GM18505 (cell line): ENCODE data around the gene GEMIN4.
A peak's percentile ranks its signal among the peaks of the same experiment; 100 is the strongest.
"Not testable (repeated sequence)": the region's sequence is repeated elsewhere in the genome, so short reads cannot be mapped to it uniquely, and the experiment has no call there.

Source experiments
- ATAC-seq: cut with Tn5 transposase; IDR thresholded peaks from one replicate; pipeline ENCODE4 v1.9.1; 2021; ENCODE audit not compliant: unreplicated experiment
- POLR2A ChIP-seq: IDR thresholded peaks from 4 replicates; pipeline ENCODE4 v1.6.1; 2011; ENCODE audit warnings: borderline replicate concordance; ENCODE audit not compliant: insufficient read depth, insufficient read length; ENCODE audit errors: extremely low read depth

The GEMIN4 gene

GRCh38 chr17:752002-752619 is at the start of gene GEMIN4:
Gene GEMIN4 (minus strand): TSS chr17:752264. CDS start chr17:752142, 122 bp downstream.
- peak; percentile 76 for ATAC-seq
- TF ChIP-seq POLR2A = peak; percentile 76

GRCh38 chr17:801660-802059 is 49.6 kb upstream of the GEMIN4 start:
- no peak for TF ChIP-seq POLR2A
- no peak for ATAC-seq

- ATAC-seq = no peak
- TF ChIP-seq POLR2A = no peak
Measured at GRCh38 chr17:800446-801242, 48.6 kb upstream of the GEMIN4 start.

- ATAC-seq = no peak
- TF ChIP-seq POLR2A = no peak
Measured at GRCh38 chr17:799261-799660, 47.2 kb upstream of the GEMIN4 start.

- ATAC-seq = no peak
- no peak for TF ChIP-seq POLR2A
Measured at GRCh38 chr17:798246-798645, 46.2 kb upstream of the GEMIN4 start.

- no peak for ATAC-seq
- TF ChIP-seq POLR2A = no peak
Measured at GRCh38 chr17:797236-797840, 45.3 kb upstream of the GEMIN4 start.

- no peak for TF ChIP-seq POLR2A
- ATAC-seq = no peak
Measured at GRCh38 chr17:796609-797008, 44.5 kb upstream of the GEMIN4 start.

GRCh38 chr17:795721-796120 is 43.7 kb upstream of the GEMIN4 start:
- ATAC-seq = no peak
- no peak for TF ChIP-seq POLR2A

GRCh38 chr17:795276-795675 is 43.2 kb upstream of the GEMIN4 start:
- no peak for ATAC-seq
- no peak for TF ChIP-seq POLR2A

GRCh38 chr17:794876-795275 is 42.8 kb upstream of the GEMIN4 start:
- TF ChIP-seq POLR2A = no peak
- no peak for ATAC-seq

GRCh38 chr17:792277-792676 is 40.2 kb upstream of the GEMIN4 start:
- no peak for TF ChIP-seq POLR2A
- ATAC-seq = no peak

- no peak for TF ChIP-seq POLR2A
- no peak for ATAC-seq
Measured at GRCh38 chr17:791829-792228, 39.8 kb upstream of the GEMIN4 start.

- not testable (repeated sequence) for ATAC-seq
Measured at GRCh38 chr17:790874-791247, 38.8 kb upstream of the GEMIN4 start.

- ATAC-seq = not testable (repeated sequence)
Measured at GRCh38 chr17:789931-790873, 38.1 kb upstream of the GEMIN4 start.
